ENCODE results near the gene AMT.

The AMT gene

DNA sequence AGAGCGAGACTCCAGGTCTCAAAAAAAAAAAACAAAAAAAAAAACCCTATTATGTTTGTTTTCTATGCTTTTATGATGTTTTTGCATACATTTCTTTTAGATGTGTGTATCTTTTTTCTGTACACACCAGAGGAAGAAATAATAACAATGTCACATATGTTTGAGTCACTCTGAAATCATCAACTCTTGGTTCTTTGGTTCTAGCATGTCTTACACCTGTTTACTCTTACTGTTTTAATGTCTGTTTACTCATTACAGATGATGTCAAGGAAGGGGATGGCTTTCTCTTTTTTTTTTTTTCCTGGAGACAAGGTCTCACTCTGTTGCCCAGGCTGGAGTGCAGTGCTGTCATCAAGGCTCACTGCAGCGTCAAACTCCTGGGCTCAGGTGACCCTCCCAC is 34.6 kb downstream of the AMT start:
- DNase-seq, result no peak

- no peak for DNase-seq
These were observed 36.1 kb downstream of the AMT start for GRCh38 chr3:49386056-49386756.

DNA sequence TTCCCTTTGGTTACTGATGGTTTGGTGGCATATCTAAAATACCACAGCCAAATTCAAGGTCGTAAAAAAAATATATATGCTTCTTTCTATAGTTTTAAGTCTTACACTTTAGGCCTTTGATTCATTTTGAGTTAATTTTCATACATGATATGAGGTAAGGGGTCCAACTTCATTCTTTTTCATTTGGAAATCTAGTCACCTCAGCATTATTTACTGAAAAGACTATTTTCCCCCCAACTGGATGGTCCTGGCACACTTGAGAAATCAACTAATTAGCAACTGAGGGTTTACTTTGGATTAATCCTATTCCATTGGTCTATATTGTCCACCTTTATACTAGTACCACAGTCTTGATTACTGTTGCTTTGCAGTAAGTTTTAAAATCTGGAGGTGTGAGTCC is 36.7 kb downstream of the AMT start:
- no peak for DNase-seq

GRCh38 chr3:49383387-49383786 is 38.9 kb downstream of the AMT start:
- no peak for DNase-seq

DNA sequence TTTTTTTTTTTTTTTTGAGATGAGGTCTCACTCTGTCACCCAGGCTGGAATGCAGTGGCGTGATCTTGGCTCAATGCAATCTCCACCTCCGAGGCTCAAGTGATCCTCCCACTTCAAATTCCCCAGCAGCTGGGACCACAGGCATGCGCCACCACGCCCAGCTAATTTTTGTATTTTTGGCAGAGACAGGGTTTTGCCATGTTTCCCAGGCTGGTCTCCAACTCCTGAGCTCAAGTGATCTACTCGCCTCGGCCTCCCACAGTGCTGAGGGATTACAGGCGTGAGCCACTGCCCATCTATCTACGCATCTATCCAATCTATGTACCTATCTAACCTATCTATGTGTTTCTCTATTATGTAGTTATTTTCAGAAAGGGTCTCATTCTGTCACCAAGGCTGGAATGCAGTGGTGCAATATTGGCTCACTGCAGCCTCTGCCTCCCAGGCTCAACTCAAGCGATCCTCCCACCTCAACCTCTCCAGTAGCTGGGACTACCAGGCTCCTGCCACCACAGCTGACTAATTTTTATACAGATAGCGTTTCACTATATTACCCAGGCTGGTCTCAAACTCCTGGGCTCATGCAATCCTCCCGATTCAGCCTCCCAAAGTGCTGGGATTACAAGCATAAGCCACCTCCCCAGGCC is 43.9 kb downstream of the AMT start:
- DNase-seq, result no peak

GRCh38 chr3:49377483-49377882 is 44.8 kb downstream of the AMT start:
- no peak for DNase-seq

GRCh38 chr3:49371946-49372345 is 50.3 kb downstream of the AMT start:
- no peak for DNase-seq

- DNase-seq, result no peak
These were observed 51.5 kb downstream of the AMT start for GRCh38 chr3:49370585-49371290.
